HG02588 (cell line): ENCODE results near the gene DMD.
A peak's percentile ranks its signal among the peaks of the same experiment; 100 is the strongest.

Experiments used
- ATAC-seq: cut with Tn5 transposase; IDR thresholded peaks from one replicate; pipeline ENCODE4 v1.9.1; 2021; ENCODE audit warnings: mild to moderate bottlenecking, moderate library complexity; ENCODE audit not compliant: unreplicated experiment

DMD gene

GRCh38 chrX:31894152-31894551 lies 1317.2 kb downstream of the DMD start:
- ATAC-seq = no peak

GRCh38 chrX:31893525-31893924 lies 1317.8 kb downstream of the DMD start:
- ATAC-seq = peak; percentile 85

DNA sequence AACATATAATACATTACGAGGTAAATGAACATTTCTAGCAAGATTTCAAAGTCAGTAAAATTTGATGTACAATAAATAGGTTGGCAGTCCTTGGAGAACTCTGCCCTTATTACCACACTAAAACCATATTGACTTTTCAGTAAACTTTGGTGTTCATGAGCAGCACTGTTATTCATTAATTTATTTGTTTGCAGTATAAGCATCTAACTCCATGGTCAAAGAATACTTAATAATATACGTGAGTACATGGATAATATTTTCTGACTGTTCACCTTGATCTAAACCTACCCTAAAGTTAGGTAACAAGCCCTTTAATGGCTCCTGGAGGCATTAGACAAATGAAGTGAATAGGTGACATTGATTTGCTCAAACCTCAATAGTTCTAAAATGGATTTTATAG lies 1322.3 kb downstream of the DMD start:
- ATAC-seq = no peak

GRCh38 chrX:31884535-31884934 lies 1326.8 kb downstream of the DMD start:
- ATAC-seq = no peak

GRCh38 chrX:31872007-31872406 lies 1339.3 kb downstream of the DMD start:
- no peak for ATAC-seq

DNA sequence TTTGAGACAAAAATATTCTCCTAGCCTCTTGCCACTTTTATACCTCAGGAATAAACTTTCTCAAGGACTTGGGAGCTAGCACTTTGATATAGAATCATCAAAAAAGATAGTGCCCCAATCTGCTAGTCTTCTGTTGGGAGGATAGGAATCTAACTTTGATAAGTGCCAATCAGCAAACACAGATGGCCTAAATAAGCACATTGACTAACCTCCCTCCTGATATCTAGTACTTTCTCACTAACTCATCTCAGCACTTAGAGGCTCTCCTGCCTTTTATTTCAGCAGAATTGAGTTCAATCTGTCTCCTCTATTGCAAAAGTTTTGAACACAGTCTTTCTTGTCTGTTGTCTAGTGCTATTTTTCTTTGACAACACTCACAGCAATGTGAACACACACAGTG lies 1341.1 kb downstream of the DMD start:
- no peak for ATAC-seq

DNA sequence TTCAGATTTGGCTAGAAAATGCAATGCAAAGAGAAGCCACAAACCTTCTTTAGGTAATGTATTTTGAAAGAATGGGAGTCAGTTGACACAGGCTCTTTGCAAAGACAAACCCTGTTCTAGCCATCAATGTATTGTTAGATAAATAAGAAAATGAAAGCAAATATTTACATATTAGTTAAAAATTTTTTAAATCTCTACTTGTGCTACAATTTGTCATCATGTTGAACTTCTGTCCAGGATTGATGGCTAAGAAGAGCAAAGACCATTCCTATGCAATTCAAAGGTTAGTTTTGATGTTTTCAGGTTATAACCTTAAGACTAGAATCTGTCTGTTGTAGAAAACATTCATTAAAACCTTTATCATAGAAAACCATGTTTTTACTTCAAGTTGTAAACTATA lies 1350.7 kb downstream of the DMD start:
- ATAC-seq = no peak

GRCh38 chrX:31858915-31859314 lies 1352.4 kb downstream of the DMD start:
- ATAC-seq = no peak

DNA sequence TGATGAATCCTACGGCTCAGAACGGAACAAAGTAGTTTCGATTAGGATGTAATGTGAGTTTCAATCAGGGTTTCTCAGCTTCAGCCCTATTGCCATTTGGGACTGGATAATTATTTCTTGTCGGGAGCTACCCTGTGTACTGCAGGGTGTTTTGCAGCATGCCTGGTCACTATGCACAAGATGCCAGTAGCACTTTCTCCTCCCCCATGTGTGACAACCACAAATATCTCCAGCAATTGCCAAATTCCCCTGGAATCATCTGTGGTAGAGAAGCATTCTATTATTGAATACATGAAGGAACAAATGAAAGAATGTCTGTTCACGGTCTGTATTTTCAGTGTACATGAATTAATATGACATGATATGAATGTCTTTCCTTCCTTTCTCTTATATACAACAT lies 1356.6 kb downstream of the DMD start:
- ATAC-seq = no peak

- ATAC-seq = no peak
Measured at GRCh38 chrX:31851761-31852160, 1359.6 kb downstream of the DMD start.

- no peak for ATAC-seq
Measured at GRCh38 chrX:31847773-31848172, 1363.6 kb downstream of the DMD start.

- ATAC-seq = no peak
Measured at GRCh38 chrX:31845003-31845402, 1366.3 kb downstream of the DMD start.

DNA sequence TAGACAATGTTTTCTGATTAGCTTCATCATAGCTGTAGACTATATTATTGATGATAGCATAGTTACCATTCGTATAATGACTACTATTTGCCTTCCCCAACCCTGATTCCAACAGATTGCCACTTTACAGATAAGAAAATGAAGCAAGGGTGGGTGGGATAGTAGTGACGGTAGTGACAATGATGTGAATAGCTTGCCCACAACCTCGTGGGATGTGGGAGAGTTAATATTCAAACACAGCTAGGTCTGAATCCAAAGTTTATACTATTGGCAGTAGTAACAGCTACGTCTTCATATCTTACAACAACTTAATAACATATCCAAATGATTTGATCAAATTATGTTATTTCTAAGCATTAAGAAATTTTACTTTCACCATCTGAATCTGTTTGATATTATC lies 1372.7 kb downstream of the DMD start:
- ATAC-seq = no peak

DNA sequence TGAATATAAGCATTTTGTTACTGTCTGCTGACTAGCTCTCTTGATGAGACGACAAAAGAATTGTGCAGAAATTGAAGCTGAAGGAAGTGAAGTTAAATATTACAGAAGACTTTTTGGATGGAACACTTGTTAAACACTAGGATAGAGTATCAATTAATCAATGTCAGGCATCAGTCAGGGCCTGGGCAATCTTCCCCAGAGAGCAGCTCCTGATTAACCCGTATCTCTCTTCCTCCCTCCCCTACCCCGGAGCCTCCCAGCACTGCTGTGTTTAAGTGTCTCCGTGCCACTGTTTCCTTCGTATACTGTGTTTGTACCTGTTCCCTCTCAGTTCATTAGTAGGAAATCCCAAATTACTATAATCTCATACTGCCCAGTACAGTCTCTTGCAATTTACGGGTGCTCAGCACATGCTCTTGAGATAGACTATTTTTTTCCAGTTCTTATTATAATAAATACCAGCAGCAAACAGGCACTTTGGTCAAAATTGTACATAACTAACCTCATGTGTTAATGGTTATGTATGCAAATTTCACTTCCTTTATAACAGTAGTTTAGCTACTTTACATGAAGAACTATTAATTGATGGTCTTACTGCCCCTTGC lies 1373.8 kb downstream of the DMD start:
- ATAC-seq = no peak

DNA sequence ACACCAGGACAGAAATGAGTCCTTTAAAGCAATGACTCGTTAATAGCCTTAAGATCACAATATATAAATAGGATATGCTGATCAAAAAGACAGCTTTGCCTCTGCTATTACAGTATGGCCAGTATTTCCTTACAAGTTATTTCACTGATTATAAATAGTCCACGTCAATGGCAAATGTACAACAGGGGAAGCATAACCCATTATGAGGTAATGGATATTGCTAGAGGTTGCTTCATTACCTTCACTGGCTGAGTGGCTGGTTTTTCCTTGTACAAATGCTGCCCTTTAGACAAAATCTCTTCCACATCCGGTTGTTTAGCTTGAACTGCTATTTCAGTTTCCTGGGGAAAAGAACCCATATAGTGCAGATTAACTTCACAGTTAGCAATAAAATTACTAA lies 1374.9 kb downstream of the DMD start:
- ATAC-seq = no peak

- ATAC-seq = no peak
Measured at GRCh38 chrX:31832263-31832662, 1379.1 kb downstream of the DMD start.

GRCh38 chrX:31820430-31821210 lies 1390.7 kb downstream of the DMD start:
- no peak for ATAC-seq

DNA sequence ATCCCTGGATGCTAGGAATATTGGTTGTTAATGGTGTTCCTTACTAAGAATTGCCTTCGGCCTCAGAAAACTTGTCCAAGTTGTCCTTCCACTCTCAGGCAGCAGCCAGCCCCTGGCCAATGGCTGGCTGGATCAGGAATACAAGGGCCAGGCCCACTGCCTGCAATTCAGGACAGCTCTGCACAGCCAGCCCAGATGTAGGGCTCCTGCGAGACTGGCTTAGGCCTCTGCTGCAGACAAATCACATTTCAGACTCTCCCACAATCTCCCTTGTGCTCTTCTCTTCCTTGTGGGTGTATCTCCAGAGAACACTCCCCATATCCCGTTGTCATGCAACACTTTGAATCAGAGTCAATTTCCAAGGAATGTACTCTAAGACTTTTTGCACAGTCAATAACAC lies 1391.9 kb downstream of the DMD start:
- ATAC-seq = no peak

- ATAC-seq = no peak
Measured at GRCh38 chrX:31811106-31811505, 1400.2 kb downstream of the DMD start.

- ATAC-seq = no peak
Measured at GRCh38 chrX:31808357-31808756, 1403.0 kb downstream of the DMD start.

DNA sequence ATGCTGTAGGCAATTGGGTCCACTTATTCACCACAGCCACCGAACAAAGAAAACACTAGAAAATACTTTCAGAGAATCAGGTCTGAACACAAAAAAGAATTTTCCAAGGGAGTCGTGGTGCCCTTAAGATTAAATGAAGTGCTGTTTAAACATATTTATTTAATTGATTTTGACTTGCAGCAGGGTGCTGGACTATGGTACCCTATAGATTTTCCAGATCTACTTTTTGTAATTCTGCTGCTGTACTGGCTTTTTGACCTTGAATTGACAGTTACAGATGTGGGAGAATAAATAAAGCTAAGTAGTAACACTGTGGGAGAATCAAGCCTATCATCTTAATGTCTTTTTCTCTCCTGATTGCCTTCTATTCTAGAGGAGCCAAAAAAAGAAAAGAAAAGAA lies 1404.2 kb downstream of the DMD start:
- ATAC-seq = no peak

DNA sequence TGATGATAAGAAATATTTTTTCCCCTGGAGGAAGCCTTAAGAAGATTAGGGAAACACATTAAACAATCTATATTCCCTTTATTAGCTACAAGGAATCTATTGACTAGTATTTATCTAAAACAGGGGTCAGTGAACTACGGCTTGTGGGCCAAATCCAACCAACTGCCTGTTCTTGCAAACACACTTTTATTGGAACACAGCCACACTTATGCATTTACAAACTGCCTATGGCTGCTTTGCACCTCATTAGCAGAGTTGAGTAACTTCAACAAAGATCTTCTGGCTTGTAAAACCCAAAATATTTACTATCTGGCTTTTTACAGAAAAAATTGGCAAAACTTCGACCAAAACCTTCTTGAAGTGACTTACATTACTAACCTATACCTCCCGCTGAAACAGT lies 1405.6 kb downstream of the DMD start:
- no peak for ATAC-seq

- ATAC-seq = no peak
Measured at GRCh38 chrX:31800219-31800618, 1411.1 kb downstream of the DMD start.
